ENCODE results near the gene RBPJ. TPM values are rescaled to one million over a fixed set of nuclear protein-coding genes. Genes with fewer than 3 reads are reported as not detected.

RBPJ gene
- total RNA-seq, 1 experiment from 2014 or later = 33.7 TPM

DNA sequence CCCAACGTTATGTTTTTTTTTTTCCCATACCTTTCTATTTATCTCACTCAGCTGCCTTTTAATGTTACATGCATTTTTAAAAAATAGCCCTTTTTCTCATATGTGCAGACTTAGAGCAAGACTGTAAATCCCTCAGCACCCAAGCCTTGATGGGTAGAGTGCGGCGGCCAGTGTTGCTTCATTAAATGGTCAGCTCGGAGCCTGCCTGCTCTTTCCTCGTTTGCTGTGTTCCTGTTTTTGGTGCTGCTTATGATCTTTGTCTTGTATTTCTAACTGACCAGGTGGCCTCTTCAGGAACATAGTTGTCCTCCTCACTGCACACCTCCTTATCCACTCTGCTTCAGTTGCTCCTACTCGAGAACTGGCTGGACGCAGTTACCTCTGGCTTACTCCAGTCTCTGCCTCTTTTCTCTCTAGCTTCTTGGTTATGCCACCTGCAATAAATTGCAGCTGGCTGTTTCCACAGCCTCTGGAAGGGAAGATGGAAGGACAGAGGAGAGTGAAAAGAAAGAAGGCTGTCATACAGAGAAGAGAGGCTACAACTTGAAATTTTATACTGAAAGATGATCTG is 10.7 kb downstream of the RBPJ start:
- Histone ChIP-seq H3K27ac (ENCODE audit: low read length) (no peak overlapping the region), H3K9me3 (ENCODE audit: control insufficient read depth, insufficient read depth, low read depth, low read length) (no peaks in the 10 kb centered on the region), H3K4me1 (ENCODE audit: control insufficient read depth, insufficient read depth, low read length) (peaks cover 4% of the 10 kb centered on the region; the same call in 1 of the 2 replicates), H3K4me3 (ENCODE audit: low read depth in 2 of 2, low read length in 2 of 2) (no peak overlapping the region), H3K36me3 (ENCODE audit: control insufficient read depth, insufficient read depth, low read length) (no peaks in the 10 kb centered on the region), H3K27me3 (ENCODE audit: control insufficient read depth, insufficient read depth, low read length) (no peaks in the 10 kb centered on the region)
- BruUV-seq (replicated peaks) = no TSS peak
- DNase-seq (ENCODE audit: low read depth, low spot score) (no peak), ATAC-seq (no peak)
- intact Hi-C loops (cut with micrococcal nuclease; ENCODE audit: unreplicated experiment) = no loop called here
- CTCF ChIA-PET = no interaction called here
- TF ChIP-seq, protein P1, sequence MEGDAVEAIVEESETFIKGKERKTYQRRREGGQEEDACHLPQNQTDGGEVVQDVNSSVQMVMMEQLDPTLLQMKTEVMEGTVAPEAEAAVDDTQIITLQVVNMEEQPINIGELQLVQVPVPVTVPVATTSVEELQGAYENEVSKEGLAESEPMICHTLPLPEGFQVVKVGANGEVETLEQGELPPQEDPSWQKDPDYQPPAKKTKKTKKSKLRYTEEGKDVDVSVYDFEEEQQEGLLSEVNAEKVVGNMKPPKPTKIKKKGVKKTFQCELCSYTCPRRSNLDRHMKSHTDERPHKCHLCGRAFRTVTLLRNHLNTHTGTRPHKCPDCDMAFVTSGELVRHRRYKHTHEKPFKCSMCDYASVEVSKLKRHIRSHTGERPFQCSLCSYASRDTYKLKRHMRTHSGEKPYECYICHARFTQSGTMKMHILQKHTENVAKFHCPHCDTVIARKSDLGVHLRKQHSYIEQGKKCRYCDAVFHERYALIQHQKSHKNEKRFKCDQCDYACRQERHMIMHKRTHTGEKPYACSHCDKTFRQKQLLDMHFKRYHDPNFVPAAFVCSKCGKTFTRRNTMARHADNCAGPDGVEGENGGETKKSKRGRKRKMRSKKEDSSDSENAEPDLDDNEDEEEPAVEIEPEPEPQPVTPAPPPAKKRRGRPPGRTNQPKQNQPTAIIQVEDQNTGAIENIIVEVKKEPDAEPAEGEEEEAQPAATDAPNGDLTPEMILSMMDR (IDR thresholded peaks at IDR 0.05) = no peak
- TF ChIP-seq POLR2AphosphoS5 (IDR thresholded peaks at IDR 0.05; ENCODE audit: low read depth, low read length) = no peak
- TF ChIP-seq SIN3A (IDR thresholded peaks at IDR 0.05; ENCODE audit: borderline replicate concordance, insufficient read depth, low read depth, low read length) = no peak
- TF ChIP-seq, protein P2, sequence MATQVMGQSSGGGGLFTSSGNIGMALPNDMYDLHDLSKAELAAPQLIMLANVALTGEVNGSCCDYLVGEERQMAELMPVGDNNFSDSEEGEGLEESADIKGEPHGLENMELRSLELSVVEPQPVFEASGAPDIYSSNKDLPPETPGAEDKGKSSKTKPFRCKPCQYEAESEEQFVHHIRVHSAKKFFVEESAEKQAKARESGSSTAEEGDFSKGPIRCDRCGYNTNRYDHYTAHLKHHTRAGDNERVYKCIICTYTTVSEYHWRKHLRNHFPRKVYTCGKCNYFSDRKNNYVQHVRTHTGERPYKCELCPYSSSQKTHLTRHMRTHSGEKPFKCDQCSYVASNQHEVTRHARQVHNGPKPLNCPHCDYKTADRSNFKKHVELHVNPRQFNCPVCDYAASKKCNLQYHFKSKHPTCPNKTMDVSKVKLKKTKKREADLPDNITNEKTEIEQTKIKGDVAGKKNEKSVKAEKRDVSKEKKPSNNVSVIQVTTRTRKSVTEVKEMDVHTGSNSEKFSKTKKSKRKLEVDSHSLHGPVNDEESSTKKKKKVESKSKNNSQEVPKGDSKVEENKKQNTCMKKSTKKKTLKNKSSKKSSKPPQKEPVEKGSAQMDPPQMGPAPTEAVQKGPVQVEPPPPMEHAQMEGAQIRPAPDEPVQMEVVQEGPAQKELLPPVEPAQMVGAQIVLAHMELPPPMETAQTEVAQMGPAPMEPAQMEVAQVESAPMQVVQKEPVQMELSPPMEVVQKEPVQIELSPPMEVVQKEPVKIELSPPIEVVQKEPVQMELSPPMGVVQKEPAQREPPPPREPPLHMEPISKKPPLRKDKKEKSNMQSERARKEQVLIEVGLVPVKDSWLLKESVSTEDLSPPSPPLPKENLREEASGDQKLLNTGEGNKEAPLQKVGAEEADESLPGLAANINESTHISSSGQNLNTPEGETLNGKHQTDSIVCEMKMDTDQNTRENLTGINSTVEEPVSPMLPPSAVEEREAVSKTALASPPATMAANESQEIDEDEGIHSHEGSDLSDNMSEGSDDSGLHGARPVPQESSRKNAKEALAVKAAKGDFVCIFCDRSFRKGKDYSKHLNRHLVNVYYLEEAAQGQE (IDR thresholded peaks at IDR 0.05; ENCODE audit: insufficient read depth in 1 of 2, low read depth in 2 of 2, low read length in 1 of 2) = no peak
- TF ChIP-seq TCF7L2 (IDR thresholded peaks at IDR 0.05; ENCODE audit: low read depth, low read length) = no peak
- in situ Hi-C loops (cut with HindIII; ENCODE audit: low pct_unique_long_range_greater_than_20kb, low sequenced_read_pairs) = no loop called here
- POLR2A ChIA-PET = interaction anchor here (0.6 kb wide), 1 partner anchor 51 kb away, joined by 3 read pairs; no protein-coding TSS in a partner anchor

DNA sequence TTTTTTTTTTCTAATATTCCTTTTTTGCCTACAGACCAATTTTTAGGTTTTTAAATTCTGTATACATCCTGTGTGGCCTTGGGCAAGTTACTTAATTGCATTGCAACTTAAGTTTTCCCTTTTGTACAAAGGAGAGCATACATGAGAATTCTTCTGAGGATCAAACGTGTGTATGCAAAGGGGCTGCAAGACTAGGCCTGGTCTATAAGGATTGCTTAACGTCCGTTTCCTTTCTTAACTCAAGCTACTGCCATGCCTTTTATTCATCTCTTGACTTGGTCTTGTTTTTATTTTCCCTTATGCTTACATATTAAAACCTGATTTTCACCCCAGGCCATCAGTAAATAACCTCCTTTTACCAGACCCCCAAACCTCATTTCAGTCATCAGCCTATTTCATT is 13.6 kb downstream of the RBPJ start:
- intact Hi-C loops (cut with micrococcal nuclease; ENCODE audit: unreplicated experiment) (no loop called here), in situ Hi-C loops (cut with HindIII; ENCODE audit: low pct_unique_long_range_greater_than_20kb, low sequenced_read_pairs) (no loop called here)
- peaks cover 4% of the 10 kb centered on the region; the same call in 1 of the 2 replicates for H3K4me1 ChIP-seq (ENCODE audit: control insufficient read depth, insufficient read depth, low read length)
- DNase-seq (ENCODE audit: low read depth, low spot score) = no peak
- no peaks in the 10 kb centered on the region for H3K27me3 ChIP-seq (ENCODE audit: control insufficient read depth, insufficient read depth, low read length)
- no TSS peak for BruUV-seq (replicated peaks)
- no peak for ATAC-seq
- H3K36me3 ChIP-seq (ENCODE audit: control insufficient read depth, insufficient read depth, low read length) = no peaks in the 10 kb centered on the region
- ChIA-PET POLR2A (no interaction called here), CTCF (no interaction called here)
- TF ChIP-seq, protein P1 (IDR thresholded peaks at IDR 0.05) = no peak
- no peak for TF ChIP-seq TCF7L2 (IDR thresholded peaks at IDR 0.05; ENCODE audit: low read depth, low read length)
- TF ChIP-seq POLR2AphosphoS5 (IDR thresholded peaks at IDR 0.05; ENCODE audit: low read depth, low read length) = no peak
- TF ChIP-seq SIN3A (IDR thresholded peaks at IDR 0.05; ENCODE audit: borderline replicate concordance, insufficient read depth, low read depth, low read length) = no peak
- TF ChIP-seq, protein P2 (IDR thresholded peaks at IDR 0.05; ENCODE audit: insufficient read depth in 1 of 2, low read depth in 2 of 2, low read length in 1 of 2) = no peak
- no peak overlapping the region for H3K27ac ChIP-seq (ENCODE audit: low read length)
- no peak overlapping the region for H3K4me3 ChIP-seq (ENCODE audit: low read depth in 2 of 2, low read length in 2 of 2)
- H3K9me3 ChIP-seq (ENCODE audit: control insufficient read depth, insufficient read depth, low read depth, low read length) = no peaks in the 10 kb centered on the region

Data from Panc1 (cell line).